GM23338 (cell line): Measurements from ENCODE around the gene TM9SF2. TPM values are rescaled to one million over a fixed set of nuclear protein-coding genes. Genes with fewer than 3 reads are reported as not detected.

Source experiments
- ATAC-seq: fragments of 200-7000 bp; cut with Tn5 transposase; 3 replicates; pipeline ENCODE4 v1.9.1; 2020
- DNase-seq: peaks from one replicate; pipeline ENCODE4 v3.0.0-alpha.2; 2015; ENCODE audit warnings: low spot score
- H2AFZ ChIP-seq: fragments of 200-600 bp; sonication (generic); 2 replicates; pipeline ENCODE4 v1.8.0; 2016; ENCODE audit warnings: antibody characterized with exemption, mild to moderate bottlenecking, moderate library complexity
- H3F3A ChIP-seq: fragments of 200-600 bp; sonication (generic); replicated peaks from 2 replicates; pipeline ENCODE4 v1.8.0; 2017; ENCODE audit warnings: antibody characterized with exemption, mixed run types, low read depth
- H3K27ac ChIP-seq: fragments of 200-600 bp; sonication (generic); 2 replicates; pipeline ENCODE4 v1.6.1; 2016; ENCODE audit warnings: low read depth
- H3K27me3 ChIP-seq: fragments of 200-600 bp; sonication (generic); 2 replicates; pipeline ENCODE4 v1.8.0; 2016; ENCODE audit warnings: mild to moderate bottlenecking, mixed run types, moderate library complexity; ENCODE audit not compliant: insufficient read depth
- H3K36me3 ChIP-seq: fragments of 200-600 bp; sonication (generic); 2 replicates; pipeline ENCODE4 v1.8.0; 2016; ENCODE audit warnings: mild to moderate bottlenecking; ENCODE audit not compliant: insufficient read depth
- H3K4me1 ChIP-seq: fragments of 200-600 bp; sonication (generic); 2 replicates; pipeline ENCODE4 v1.8.0; 2016; ENCODE audit warnings: mild to moderate bottlenecking, moderate library complexity; ENCODE audit not compliant: insufficient read depth
- H3K4me2 ChIP-seq: fragments of 200-600 bp; sonication (generic); 2 replicates; pipeline ENCODE4 v1.7.1; 2017; ENCODE audit warnings: mixed run types
- H3K4me3 ChIP-seq: fragments of 200-600 bp; sonication (generic); 2 replicates; pipeline ENCODE4 v1.6.1; 2016; ENCODE audit warnings: mixed run types
- H3K79me2 ChIP-seq: fragments of 200-600 bp; sonication (generic); replicated peaks from 2 replicates; pipeline ENCODE4 v1.8.0; 2017; ENCODE audit warnings: mild to moderate bottlenecking; ENCODE audit not compliant: insufficient read depth
- H3K9me2 ChIP-seq: fragments of 200-600 bp; sonication (generic); 2 replicates; pipeline ENCODE4 v1.8.0; 2017; ENCODE audit not compliant: insufficient read depth
- H4K20me1 ChIP-seq: fragments of 200-600 bp; sonication (generic); replicated peaks from 2 replicates; pipeline ENCODE4 v1.8.0; 2017; ENCODE audit warnings: mild to moderate bottlenecking; ENCODE audit not compliant: insufficient read depth
- H3K27ac Mint-ChIP-seq: 2 replicates; pipeline ENCODE4 v1.8.0; 2020; ENCODE audit warnings: inconsistent platforms, mild to moderate bottlenecking, moderate library complexity, mixed read lengths
- H3K27me3 Mint-ChIP-seq: 3 replicates; pipeline ENCODE4 v1.8.0; 2022; ENCODE audit warnings: low read depth, mild to moderate bottlenecking, moderate library complexity, mixed read lengths, inconsistent platforms; ENCODE audit not compliant: insufficient read depth, poor library complexity
- H3K36me3 Mint-ChIP-seq: 3 replicates; pipeline ENCODE4 v1.8.0; 2021; ENCODE audit warnings: low read depth, mild to moderate bottlenecking, inconsistent platforms, moderate library complexity, mixed read lengths
- H3K4me1 Mint-ChIP-seq: 3 replicates; pipeline ENCODE4 v1.8.0; 2020; ENCODE audit warnings: mild to moderate bottlenecking, inconsistent platforms, mixed read lengths
- H3K4me3 Mint-ChIP-seq: 3 replicates; pipeline ENCODE4 v1.8.0; 2021; ENCODE audit warnings: moderate library complexity, mild to moderate bottlenecking, inconsistent platforms, mixed read lengths
- H3K9me3 Mint-ChIP-seq: 3 replicates; pipeline ENCODE4 v1.8.0; 2020; ENCODE audit warnings: moderate library complexity, mild to moderate bottlenecking, inconsistent platforms, mixed read lengths
- CTCF ChIP-seq, 2 experiments: fragments of 200-600 bp in 1 of 2; sonication (generic) in 1 of 2; conservative IDR thresholded peaks; 2 replicates each; pipeline versions ENCODE4 v1.5.1 to v1.6.1; 2016 to 2017; ENCODE audit warnings: antibody characterized with exemption in 2 of 2, low read depth in 2 of 2, mild to moderate bottlenecking in 2 of 2, moderate library complexity in 1 of 2
- EZH2 ChIP-seq: fragments of 200-600 bp; sonication (generic); IDR thresholded peaks from one replicate; pipeline ENCODE4 v1.8.0; 2017; ENCODE audit warnings: antibody characterized with exemption, mild to moderate bottlenecking, low read depth; ENCODE audit not compliant: unreplicated experiment
- EZH2phosphoT487 ChIP-seq: fragments of 200-600 bp; sonication (generic); IDR thresholded peaks from one replicate; pipeline ENCODE4 v1.8.1; 2018; ENCODE audit warnings: antibody characterized with exemption; ENCODE audit not compliant: unreplicated experiment
- JUNB ChIP-seq: IDR thresholded peaks from one replicate; pipeline ENCODE4 v1.6.1; 2016; ENCODE audit warnings: antibody characterized with exemption; ENCODE audit not compliant: unreplicated experiment
- NANOG ChIP-seq: IDR thresholded peaks from 2 replicates; pipeline ENCODE4 v1.6.1; 2016; ENCODE audit warnings: antibody characterized with exemption, borderline replicate concordance
- POLR2AphosphoS5 ChIP-seq: IDR thresholded peaks from 2 replicates; pipeline ENCODE4 v1.6.1; 2016; ENCODE audit warnings: antibody characterized with exemption, low read depth
- STAT1 ChIP-seq: IDR thresholded peaks from one replicate; pipeline ENCODE4 v1.6.1; 2016; ENCODE audit warnings: antibody characterized with exemption; ENCODE audit not compliant: unreplicated experiment
- ZNF114 ChIP-seq: fragments of 250-450 bp; sonication (Bioruptor Pico); IDR thresholded peaks from 2 replicates; pipeline ENCODE4 v1.5.0; 2020; ENCODE audit warnings: mild to moderate bottlenecking, moderate library complexity
- ZNF331 ChIP-seq: fragments of 250-450 bp; sonication (Bioruptor Pico); IDR thresholded peaks from 2 replicates; pipeline ENCODE4 v1.5.0; 2020; ENCODE audit warnings: low read depth, mild to moderate bottlenecking, moderate library complexity
- ZNF462 ChIP-seq: fragments of 250-450 bp; sonication (Bioruptor Pico); IDR thresholded peaks from 2 replicates; pipeline ENCODE4 v1.5.0; 2020; ENCODE audit warnings: mild to moderate bottlenecking, moderate library complexity
- polyA plus RNA-seq: library from polyadenylated mRNA; unstranded; fragments of >200 nt; fragmentation: Nextera tagmentation; extraction: Ambion mirVana; gene quantifications from 2 replicates; pipeline ENCODE4 v1.2.1, GENCODE V29; 2016
- total RNA-seq: library from RNA; depleted of rRNA; stranded (reverse); fragments of >200 nt; shearing (Covaris generic); gene quantifications from 2 replicates; pipeline ENCODE4 v1.2.3, GENCODE V29; 2014
- TF ChIP-seq, protein P1 (sequence below): IDR thresholded peaks from one replicate; pipeline ENCODE4 v1.6.1; 2018; ENCODE audit warnings: antibody characterized with exemption; ENCODE audit not compliant: unreplicated experiment

The TM9SF2 gene
- total and polyA plus RNA-seq, 2 experiments from 2014 or later: 50.5 to 115 TPM

- TF ChIP-seq ZNF331 (CRISPR knock-in tag): no peak
- TF ChIP-seq EZH2: no peak
- TF ChIP-seq, protein P1, sequence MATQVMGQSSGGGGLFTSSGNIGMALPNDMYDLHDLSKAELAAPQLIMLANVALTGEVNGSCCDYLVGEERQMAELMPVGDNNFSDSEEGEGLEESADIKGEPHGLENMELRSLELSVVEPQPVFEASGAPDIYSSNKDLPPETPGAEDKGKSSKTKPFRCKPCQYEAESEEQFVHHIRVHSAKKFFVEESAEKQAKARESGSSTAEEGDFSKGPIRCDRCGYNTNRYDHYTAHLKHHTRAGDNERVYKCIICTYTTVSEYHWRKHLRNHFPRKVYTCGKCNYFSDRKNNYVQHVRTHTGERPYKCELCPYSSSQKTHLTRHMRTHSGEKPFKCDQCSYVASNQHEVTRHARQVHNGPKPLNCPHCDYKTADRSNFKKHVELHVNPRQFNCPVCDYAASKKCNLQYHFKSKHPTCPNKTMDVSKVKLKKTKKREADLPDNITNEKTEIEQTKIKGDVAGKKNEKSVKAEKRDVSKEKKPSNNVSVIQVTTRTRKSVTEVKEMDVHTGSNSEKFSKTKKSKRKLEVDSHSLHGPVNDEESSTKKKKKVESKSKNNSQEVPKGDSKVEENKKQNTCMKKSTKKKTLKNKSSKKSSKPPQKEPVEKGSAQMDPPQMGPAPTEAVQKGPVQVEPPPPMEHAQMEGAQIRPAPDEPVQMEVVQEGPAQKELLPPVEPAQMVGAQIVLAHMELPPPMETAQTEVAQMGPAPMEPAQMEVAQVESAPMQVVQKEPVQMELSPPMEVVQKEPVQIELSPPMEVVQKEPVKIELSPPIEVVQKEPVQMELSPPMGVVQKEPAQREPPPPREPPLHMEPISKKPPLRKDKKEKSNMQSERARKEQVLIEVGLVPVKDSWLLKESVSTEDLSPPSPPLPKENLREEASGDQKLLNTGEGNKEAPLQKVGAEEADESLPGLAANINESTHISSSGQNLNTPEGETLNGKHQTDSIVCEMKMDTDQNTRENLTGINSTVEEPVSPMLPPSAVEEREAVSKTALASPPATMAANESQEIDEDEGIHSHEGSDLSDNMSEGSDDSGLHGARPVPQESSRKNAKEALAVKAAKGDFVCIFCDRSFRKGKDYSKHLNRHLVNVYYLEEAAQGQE: no peak
- TF ChIP-seq STAT1: no peak
Observed at GRCh38 chr13:99514801-99515200, 13.5 kb downstream of the TM9SF2 start (continued).

GRCh38 chr13:99516153-99516929, 15.1 kb downstream of the TM9SF2 start:
- H4K20me1 ChIP-seq: peaks cover 12% of the 10 kb centered on the region
- H3K27me3 Mint-ChIP-seq: no peaks in the 10 kb centered on the region
- 0 out of 2 replicates have a peak, but pooled peaks cover 3% of the 10 kb centered on the region for H3K4me1 ChIP-seq
- peaks cover 2% of the 10 kb centered on the region; the same call in 2 of the 3 replicates for H3K36me3 Mint-ChIP-seq
- no peak overlapping the region for H3K4me2 ChIP-seq
- H3K4me3 ChIP-seq: no peak overlapping the region
- no peak overlapping the region for H3K4me3 Mint-ChIP-seq
- no peaks in the 10 kb centered on the region for H3K9me2 ChIP-seq
- H3K36me3 ChIP-seq: peaks cover 18% of the 10 kb centered on the region
- no peak overlapping the region for H3K27ac ChIP-seq
- no peak overlapping the region for H2AFZ ChIP-seq
- peaks cover 60% of the 10 kb centered on the region for H3K79me2 ChIP-seq
- DNase-seq (no peak), ATAC-seq (no peak)
- no peaks in the 10 kb centered on the region; the same call in 2 of the 3 replicates for H3K4me1 Mint-ChIP-seq
- H3K27ac Mint-ChIP-seq: peak overlapping the region; percentile 52; the same call in 1 of the 2 replicates
- H3K9me3 Mint-ChIP-seq: no peaks in the 10 kb centered on the region
- no peak for TF ChIP-seq CTCF (conservative IDR thresholded peaks at IDR 0.05; ENCODE audit: low read depth in 2 of 2)
- no peak for TF ChIP-seq POLR2AphosphoS5
- no peak for TF ChIP-seq EZH2phosphoT487
- TF ChIP-seq ZNF331 (CRISPR knock-in tag): no peak
- no peak for TF ChIP-seq ZNF114 (CRISPR knock-in tag)
- TF ChIP-seq NANOG: no peak
- no peak for TF ChIP-seq STAT1
- TF ChIP-seq JUNB: no peak
- TF ChIP-seq ZNF462 (CRISPR knock-in tag): no peak
- H3F3A ChIP-seq: 0 out of 2 replicates have a peak, but pooled peaks cover 2% of the 10 kb centered on the region
- H3K27me3 ChIP-seq: no peaks in the 10 kb centered on the region
